HepG2 (cell line): ENCODE measurements around the gene FAM228B. TPM values are rescaled to one million over a fixed set of nuclear protein-coding genes. Genes with fewer than 3 reads are reported as not detected.

Source experiments
- ATAC-seq: fragments of 200-7000 bp; cut with Tn5 transposase; 3 replicates; pipeline ENCODE4 v1.9.1; 2020; ENCODE audit warnings: mild to moderate bottlenecking, moderate library complexity
- BruUV-seq: library from RNA; stranded (reverse); fragments of 400-500 nt; replicated peaks from 2 replicates; lab custom pipeline; 2021; lab: Mats Ljungman, UMichigan
- CTCF ChIA-PET: fragments of 300-600 bp; formaldehyde crosslinking; extraction: SDS; loops from one replicate; lab custom pipeline; 2021; ENCODE audit warnings: low total read pairs, inconsistent platforms, low intra/inter-chr PET ratio; lab: Yijun Ruan, JAX
- POLR2A ChIA-PET: fragments of 350-600 bp; sonication (Branson Sonifier 250); formaldehyde crosslinking; loops from one replicate; lab custom pipeline; 2020; ENCODE audit warnings: antibody characterized with exemption, inconsistent platforms; lab: Yijun Ruan, JAX
- DNase-seq: peaks from one replicate; pipeline ENCODE4 v3.0.0-alpha.2; 2015; ENCODE audit warnings: low spot score
- FAIRE-seq: peaks from 3 replicates; lab custom pipeline; 2011; peaks lifted over from hg19 to GRCh38; lab: Jason Lieb, UNC
- H2AFZ ChIP-seq: one replicate; pipeline ENCODE4 v1.6.1; 2011; ENCODE audit warnings: low read length, inconsistent platforms
- H3K27ac ChIP-seq: fragments of 300-600 bp; 3 replicates; pipeline ENCODE4 v1.8.0; 2011; ENCODE audit warnings: mixed run types, mild to moderate bottlenecking, mixed read lengths, low read length, inconsistent platforms; ENCODE audit not compliant: insufficient read depth; ENCODE audit errors: extremely low read length
- H3K27me3 ChIP-seq, 2 experiments: fragments of 200-600 bp in 1 of 2; 2 replicates in 1 of 2; 3 replicates in 1 of 2; pipeline versions ENCODE4 v1.6.0 to v1.8.0; 2011; ENCODE audit warnings: low read length in 2 of 2, mild to moderate bottlenecking in 2 of 2, moderate library complexity in 2 of 2, inconsistent platforms in 1 of 2; ENCODE audit not compliant: insufficient read depth in 2 of 2, control insufficient read depth in 1 of 2
- H3K36me3 ChIP-seq, 2 experiments: fragments of 200-600 bp in 1 of 2; replicated peaks in 1 of 2; 2 replicates in 1 of 2; 3 replicates in 1 of 2; pipeline versions ENCODE4 v1.5.1 to v1.8.0; 2011; ENCODE audit warnings: low read length in 2 of 2, inconsistent platforms in 1 of 2; ENCODE audit not compliant: insufficient read depth in 2 of 2, control insufficient read depth in 1 of 2
- H3K4me1 ChIP-seq: 2 replicates; pipeline ENCODE4 v1.5.1; 2012; ENCODE audit warnings: low read length, inconsistent platforms; ENCODE audit not compliant: insufficient read depth
- H3K4me2 ChIP-seq: 2 replicates; pipeline ENCODE4 v1.6.0; 2011; ENCODE audit warnings: low read depth, low read length, inconsistent platforms
- H3K4me3 ChIP-seq, 3 experiments: fragments of 200-600 bp in 1 of 3; sonication (generic), shearing (Covaris generic) in 1 of 3; replicated peaks in 1 of 3; 2 replicates each; pipeline ENCODE4 v1.5.1; 2011 to 2016; ENCODE audit warnings: low read length in 3 of 3, inconsistent platforms in 2 of 3, low read depth in 2 of 3, mild to moderate bottlenecking in 2 of 3, control low read depth in 1 of 3, mixed read lengths in 1 of 3; ENCODE audit not compliant: insufficient read depth in 1 of 3
- H3K79me2 ChIP-seq: one replicate; pipeline ENCODE4 v1.6.1; 2011; ENCODE audit warnings: low read length, inconsistent platforms; ENCODE audit not compliant: insufficient read depth
- H3K9ac ChIP-seq: 2 replicates; pipeline ENCODE4 v1.6.0; 2011; ENCODE audit warnings: mild to moderate bottlenecking, low read depth, low read length, inconsistent platforms; ENCODE audit not compliant: insufficient read depth
- H3K9me3 ChIP-seq: 2 replicates; pipeline ENCODE4 v1.5.1; 2012; ENCODE audit warnings: mild to moderate bottlenecking, low read length
- H4K20me1 ChIP-seq: 2 replicates; pipeline ENCODE4 v1.6.0; 2011; ENCODE audit warnings: inconsistent platforms, mild to moderate bottlenecking, low read length, moderate library complexity; ENCODE audit not compliant: insufficient read depth
- GMEB2 ChIP-seq: IDR thresholded peaks from 2 replicates; pipeline ENCODE4 v1.6.1; 2016; ENCODE audit warnings: missing biosample characterization, missing genetic modification reagents, low read depth
- GPN1 ChIP-seq: sonication (generic); formaldehyde crosslinking; IDR thresholded peaks from 2 replicates; pipeline ENCODE4 v1.5.1; 2020; ENCODE audit warnings: missing genetic modification reagents, borderline replicate concordance
- NFE2 ChIP-seq: sonication (generic); formaldehyde crosslinking; IDR thresholded peaks from 2 replicates; pipeline ENCODE4 v1.4.0; 2020; ENCODE audit warnings: missing genetic modification reagents
- RERE ChIP-seq: IDR thresholded peaks from 2 replicates; pipeline ENCODE4 v1.6.1; 2016; ENCODE audit warnings: low read depth, missing genetic modification reagents, missing compliant biosample characterization
- SIX4 ChIP-seq: sonication (generic); formaldehyde crosslinking; IDR thresholded peaks from 2 replicates; pipeline ENCODE4 v1.4.0; 2020; ENCODE audit warnings: missing genetic modification reagents
- SMAD9 ChIP-seq: sonication (generic); formaldehyde crosslinking; IDR thresholded peaks from 2 replicates; pipeline ENCODE4 v1.5.1; 2020; ENCODE audit warnings: mild to moderate bottlenecking, missing genetic modification reagents
- SUZ12 ChIP-seq: fragments of 150-350 bp; IDR thresholded peaks from 2 replicates; pipeline ENCODE4 v1.6.1; 2014; ENCODE audit warnings: low read depth, low read length
- THAP11 ChIP-seq: IDR thresholded peaks from 2 replicates; pipeline ENCODE4 v1.6.1; 2016; ENCODE audit warnings: missing biosample characterization, missing genetic modification reagents
- TOPORS ChIP-seq: sonication (generic); formaldehyde crosslinking; IDR thresholded peaks from 2 replicates; pipeline ENCODE4 v1.8.0; 2023; ENCODE audit warnings: mild to moderate bottlenecking, missing genetic modification reagents
- ZFX ChIP-seq: sonication (generic); formaldehyde crosslinking; IDR thresholded peaks from 2 replicates; pipeline ENCODE4 v1.4.0; 2020; ENCODE audit warnings: mild to moderate bottlenecking, low read depth, missing genetic modification reagents, moderate library complexity
- ZNF235 ChIP-seq: sonication (generic); formaldehyde crosslinking; IDR thresholded peaks from 2 replicates; pipeline ENCODE4 v1.8.1; 2023; ENCODE audit warnings: mild to moderate bottlenecking, missing genetic modification reagents, borderline replicate concordance
- ZNF558 ChIP-seq: sonication (generic); formaldehyde crosslinking; IDR thresholded peaks from 2 replicates; pipeline ENCODE4 v1.9.0; 2022; ENCODE audit warnings: mild to moderate bottlenecking, missing genetic modification reagents, borderline replicate concordance
- WGBS: methylation state at CpG from one replicate; pipeline ENCODE4 v1.1.6; 2017; ENCODE audit warnings: low lambda C conversion rate; 5-methylcytosine and 5-hydroxymethylcytosine counted together
- in situ Hi-C: cut with HindIII; loops from 2 replicates; pipeline ENCODE4 v1.10.0; 2017; ENCODE audit warnings: low pct_unique_long_range_greater_than_20kb; ENCODE audit not compliant: extremely low pct_ligation_motif_present
- intact Hi-C: fragments of 100-400 bp; cut with micrococcal nuclease; formaldehyde crosslinking; loops from one replicate; pipeline ENCODE4 v1.10.0; 2022; ENCODE audit not compliant: unreplicated experiment
- polyA plus RNA-seq, 8 experiments: library from polyadenylated mRNA; depleted of rRNA in 3 of 8; stranded (reverse) in 7 of 8; unstranded in 1 of 8; fragments of >200 nt; fragmentation: Illumina TruSeq in 4 of 8; extraction: Trizol in 4 of 8; gene quantifications; 2 replicates each; pipeline versions ENCODE4 v1.2.1 to v1.2.3, GENCODE V29; 2011 to 2016; ENCODE audit warnings: low read depth in 4 of 8, missing spikeins in 1 of 8, mixed read lengths in 1 of 8; ENCODE audit not compliant: insufficient read depth in 1 of 8
- total RNA-seq, 5 experiments: library from RNA; depleted of rRNA; stranded (reverse); fragments of >200 nt; fragmentation: Illumina TruSeq; extraction: Trizol; gene quantifications; 2 replicates each; pipeline ENCODE4 v1.2.3, GENCODE V29; 2016; ENCODE audit warnings: low read depth in 1 of 5
- TF ChIP-seq, protein P1 (sequence below): sonication (generic); formaldehyde crosslinking; IDR thresholded peaks from 2 replicates; pipeline ENCODE4 v1.5.1; 2020; ENCODE audit warnings: mild to moderate bottlenecking, missing genetic modification reagents, borderline replicate concordance
- TF ChIP-seq, protein P2 (sequence below): sonication (generic); formaldehyde crosslinking; IDR thresholded peaks from 2 replicates; pipeline ENCODE4 v1.9.0; 2021; ENCODE audit warnings: missing genetic modification reagents, mild to moderate bottlenecking, borderline replicate concordance

FAM228B gene
- total and polyA plus RNA-seq, 2 of the 13 experiments (the other 11 are each of a cell fraction or from before 2014, with no cell fraction given) = 0.79 to 1.1 TPM

DNA sequence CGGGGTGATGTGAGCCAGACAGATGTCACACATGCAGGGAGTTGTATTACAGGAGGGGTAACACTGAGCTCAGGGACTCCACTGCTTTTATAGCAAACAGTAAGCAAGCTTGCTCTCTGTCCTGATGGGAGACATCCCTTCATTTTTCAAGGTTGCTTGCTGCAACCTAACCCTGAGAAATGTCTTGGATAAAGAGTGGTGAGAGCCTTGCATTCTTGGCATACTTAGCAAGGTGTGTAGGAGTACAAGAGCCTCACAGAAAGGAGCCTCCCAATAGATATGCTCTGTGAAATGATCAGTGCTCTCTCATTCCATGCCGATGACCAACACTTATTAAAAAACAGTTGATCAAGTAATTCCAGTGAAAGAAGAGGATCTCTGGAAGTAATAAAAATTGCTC, 8.2 kb upstream of the FAM228B start:
- ChIA-PET CTCF (no interaction called here), POLR2A (no interaction called here)
- in situ Hi-C loops = no loop called here
- Histone ChIP-seq H3K27ac (no peak overlapping the region), H3K79me2 (no peaks in the 10 kb centered on the region), H3K4me1 (peaks cover 12% of the 10 kb centered on the region), H3K4me3 (no peak overlapping the region), H4K20me1 (no peaks in the 10 kb centered on the region), H3K36me3 (no peaks in the 10 kb centered on the region), H3K4me2 (no peak overlapping the region), H3K27me3 (no peaks in the 10 kb centered on the region), H3K9ac (no peak overlapping the region), H3K9me3 (peaks cover 6% of the 10 kb centered on the region; the same call in 1 of the 2 replicates), H2AFZ (no peak overlapping the region)
- ATAC-seq (no peak), FAIRE-seq (no peak), DNase-seq (no peak)
- BruUV-seq = no TSS peak
- 58% methylated on average over 2 of the region's 2 CpGs for WGBS
- intact Hi-C loops = no loop called here
- no peak for TF ChIP-seq SUZ12
- TF ChIP-seq GMEB2 = no peak
- TF ChIP-seq TOPORS = no peak
- no peak for TF ChIP-seq NFE2 (CRISPR knock-in tag)
- no peak for TF ChIP-seq RERE (CRISPR knock-in tag)
- no peak for TF ChIP-seq SMAD9 (CRISPR knock-in tag)
- no peak for TF ChIP-seq SIX4 (CRISPR knock-in tag)
- TF ChIP-seq, protein P1, sequence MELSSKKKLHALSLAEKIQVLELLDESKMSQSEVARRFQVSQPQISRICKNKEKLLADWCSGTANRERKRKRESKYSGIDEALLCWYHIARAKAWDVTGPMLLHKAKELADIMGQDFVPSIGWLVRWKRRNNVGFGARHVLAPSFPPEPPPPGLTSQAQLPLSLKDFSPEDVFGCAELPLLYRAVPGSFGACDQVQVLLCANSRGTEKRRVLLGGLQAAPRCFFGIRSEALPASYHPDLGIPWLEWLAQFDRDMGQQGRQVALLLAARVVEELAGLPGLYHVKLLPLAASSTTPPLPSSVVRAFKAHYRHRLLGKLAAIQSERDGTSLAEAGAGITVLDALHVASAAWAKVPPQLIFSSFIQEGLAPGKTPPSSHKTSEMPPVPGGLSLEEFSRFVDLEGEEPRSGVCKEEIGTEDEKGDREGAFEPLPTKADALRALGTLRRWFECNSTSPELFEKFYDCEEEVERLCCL = no peak
- TF ChIP-seq ZNF558 (CRISPR knock-in tag) = no peak
- no peak for TF ChIP-seq THAP11 (CRISPR knock-in tag)
- no peak for TF ChIP-seq ZFX (CRISPR knock-in tag)
- no peak for TF ChIP-seq GPN1 (CRISPR knock-in tag)
- TF ChIP-seq, protein P2, sequence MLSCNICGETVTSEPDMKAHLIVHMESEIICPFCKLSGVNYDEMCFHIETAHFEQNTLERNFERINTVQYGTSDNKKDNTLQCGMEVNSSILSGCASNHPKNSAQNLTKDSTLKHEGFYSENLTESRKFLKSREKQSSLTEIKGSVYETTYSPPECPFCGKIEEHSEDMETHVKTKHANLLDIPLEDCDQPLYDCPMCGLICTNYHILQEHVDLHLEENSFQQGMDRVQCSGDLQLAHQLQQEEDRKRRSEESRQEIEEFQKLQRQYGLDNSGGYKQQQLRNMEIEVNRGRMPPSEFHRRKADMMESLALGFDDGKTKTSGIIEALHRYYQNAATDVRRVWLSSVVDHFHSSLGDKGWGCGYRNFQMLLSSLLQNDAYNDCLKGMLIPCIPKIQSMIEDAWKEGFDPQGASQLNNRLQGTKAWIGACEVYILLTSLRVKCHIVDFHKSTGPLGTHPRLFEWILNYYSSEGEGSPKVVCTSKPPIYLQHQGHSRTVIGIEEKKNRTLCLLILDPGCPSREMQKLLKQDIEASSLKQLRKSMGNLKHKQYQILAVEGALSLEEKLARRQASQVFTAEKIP = no peak
- no peak for TF ChIP-seq ZNF235 (CRISPR knock-in tag)
